ENCODE results near the gene MYRIP.

MYRIP gene

GRCh38 chr3:39905788-39906187 is 96.4 kb downstream of the MYRIP start:
- no peak for DNase-seq (ENCODE audit: low spot score)

GRCh38 chr3:39907981-39908380 is 98.6 kb downstream of the MYRIP start:
- DNase-seq (ENCODE audit: low spot score): no peak

- no peak for DNase-seq (ENCODE audit: low spot score)
These were observed 100.7 kb downstream of the MYRIP start for GRCh38 chr3:39910135-39910534.

- DNase-seq (ENCODE audit: low spot score): no peak
These were observed 101.5 kb downstream of the MYRIP start for GRCh38 chr3:39910826-39911464.

GRCh38 chr3:39911465-39912309 is 102.3 kb downstream of the MYRIP start:
- DNase-seq (ENCODE audit: low spot score): no peak

GRCh38 chr3:39915027-39915426 is 105.6 kb downstream of the MYRIP start:
- no peak for DNase-seq (ENCODE audit: low spot score)

- no peak for DNase-seq (ENCODE audit: low spot score)
These were observed 107.8 kb downstream of the MYRIP start for GRCh38 chr3:39917065-39917773.

- DNase-seq (ENCODE audit: low spot score): no peak
These were observed 109.9 kb downstream of the MYRIP start for GRCh38 chr3:39919281-39919680.

- DNase-seq (ENCODE audit: low spot score): no peak
These were observed 110.9 kb downstream of the MYRIP start for GRCh38 chr3:39920271-39920670.

GRCh38 chr3:39927479-39927878 is 118.1 kb downstream of the MYRIP start:
- DNase-seq (ENCODE audit: low spot score): no peak

GRCh38 chr3:39933986-39934693 is 124.7 kb downstream of the MYRIP start:
- no peak for DNase-seq (ENCODE audit: low spot score)

GRCh38 chr3:39934696-39935095 is 125.3 kb downstream of the MYRIP start:
- DNase-seq (ENCODE audit: low spot score): no peak

- DNase-seq (ENCODE audit: low spot score): no peak
These were observed 125.9 kb downstream of the MYRIP start for GRCh38 chr3:39935261-39935660.

- no peak for DNase-seq (ENCODE audit: low spot score)
These were observed 127.4 kb downstream of the MYRIP start for GRCh38 chr3:39936848-39937247.

GRCh38 chr3:39937315-39937714 is 127.9 kb downstream of the MYRIP start:
- no peak for DNase-seq (ENCODE audit: low spot score)

GRCh38 chr3:39937874-39938273 is 128.5 kb downstream of the MYRIP start:
- DNase-seq (ENCODE audit: low spot score): no peak

- DNase-seq (ENCODE audit: low spot score): no peak
These were observed 132.5 kb downstream of the MYRIP start for GRCh38 chr3:39941931-39942330.

- DNase-seq (ENCODE audit: low spot score): no peak
These were observed 151.2 kb downstream of the MYRIP start for GRCh38 chr3:39960515-39961191.

GRCh38 chr3:39961230-39961629 is 151.8 kb downstream of the MYRIP start:
- no peak for DNase-seq (ENCODE audit: low spot score)

- no peak for DNase-seq (ENCODE audit: low spot score)
These were observed 153.2 kb downstream of the MYRIP start for GRCh38 chr3:39962581-39962980.

- DNase-seq (ENCODE audit: low spot score): no peak
These were observed 156.1 kb downstream of the MYRIP start for GRCh38 chr3:39965461-39965860.

- no peak for DNase-seq (ENCODE audit: low spot score)
These were observed 156.6 kb downstream of the MYRIP start for GRCh38 chr3:39965997-39966396.

All from AG08396 (cell line).